ENCODE results near the gene CTNNA3.
"Not testable (repeated sequence)": the region's sequence is repeated elsewhere in the genome, so short reads cannot be mapped to it uniquely, and the experiment has no call there.

DNA sequence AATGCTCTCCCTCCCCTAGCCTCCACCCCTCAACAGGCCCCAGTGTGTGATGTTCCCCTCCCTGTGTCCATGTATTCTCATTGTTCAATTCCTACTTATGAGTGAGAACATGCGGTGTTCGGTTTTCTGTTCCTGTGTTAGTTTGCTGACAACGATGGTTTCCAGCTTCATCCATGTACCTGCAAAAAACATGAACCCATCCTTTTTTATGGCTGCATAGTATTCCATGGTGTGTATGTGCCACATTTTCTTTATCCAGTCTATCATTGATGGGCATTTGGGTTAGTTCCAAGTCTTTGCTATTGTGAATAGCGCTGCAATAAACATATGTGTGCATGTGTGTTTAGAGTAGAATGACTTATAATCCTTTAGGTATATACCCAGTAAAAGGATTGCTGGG is 20.5 kb upstream of the CTNNA3 start:
- TF ChIP-seq POLR2A (IDR thresholded peaks at IDR 0.05); POLR2AphosphoS5 (IDR thresholded peaks at IDR 0.05); EP300 (IDR thresholded peaks at IDR 0.05; ENCODE audit: low read depth): not testable (repeated sequence)
- TF ChIP-seq, protein P1, sequence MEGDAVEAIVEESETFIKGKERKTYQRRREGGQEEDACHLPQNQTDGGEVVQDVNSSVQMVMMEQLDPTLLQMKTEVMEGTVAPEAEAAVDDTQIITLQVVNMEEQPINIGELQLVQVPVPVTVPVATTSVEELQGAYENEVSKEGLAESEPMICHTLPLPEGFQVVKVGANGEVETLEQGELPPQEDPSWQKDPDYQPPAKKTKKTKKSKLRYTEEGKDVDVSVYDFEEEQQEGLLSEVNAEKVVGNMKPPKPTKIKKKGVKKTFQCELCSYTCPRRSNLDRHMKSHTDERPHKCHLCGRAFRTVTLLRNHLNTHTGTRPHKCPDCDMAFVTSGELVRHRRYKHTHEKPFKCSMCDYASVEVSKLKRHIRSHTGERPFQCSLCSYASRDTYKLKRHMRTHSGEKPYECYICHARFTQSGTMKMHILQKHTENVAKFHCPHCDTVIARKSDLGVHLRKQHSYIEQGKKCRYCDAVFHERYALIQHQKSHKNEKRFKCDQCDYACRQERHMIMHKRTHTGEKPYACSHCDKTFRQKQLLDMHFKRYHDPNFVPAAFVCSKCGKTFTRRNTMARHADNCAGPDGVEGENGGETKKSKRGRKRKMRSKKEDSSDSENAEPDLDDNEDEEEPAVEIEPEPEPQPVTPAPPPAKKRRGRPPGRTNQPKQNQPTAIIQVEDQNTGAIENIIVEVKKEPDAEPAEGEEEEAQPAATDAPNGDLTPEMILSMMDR (IDR thresholded peaks at IDR 0.05), result not testable (repeated sequence)
